ENCODE results near the gene PNMA6F.

DNA sequence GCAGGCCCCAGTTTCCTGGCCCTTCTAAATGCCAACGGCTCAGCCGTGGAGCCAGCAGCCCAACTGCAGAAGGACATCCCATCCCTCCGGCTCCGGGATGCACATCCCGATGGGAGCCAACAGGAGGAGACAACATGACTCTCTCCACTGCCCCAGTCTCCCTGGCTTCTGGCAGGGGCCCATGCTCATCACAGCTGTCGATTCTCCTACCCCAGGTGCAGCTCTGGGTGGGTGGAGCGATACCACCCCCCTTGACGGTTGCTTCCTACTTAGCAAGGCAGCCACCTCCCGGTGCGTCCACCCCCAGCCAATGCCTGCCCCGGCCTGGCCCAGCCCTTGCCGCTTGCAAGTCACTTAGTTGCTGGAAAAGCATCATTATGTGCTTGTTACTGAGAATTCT is 31.8 kb upstream of the PNMA6F start:
- no peak for TF ChIP-seq EZH2 (IDR thresholded peaks at IDR 0.05; ENCODE audit: low read length, missing control alignments)
- TF ChIP-seq, protein P1, sequence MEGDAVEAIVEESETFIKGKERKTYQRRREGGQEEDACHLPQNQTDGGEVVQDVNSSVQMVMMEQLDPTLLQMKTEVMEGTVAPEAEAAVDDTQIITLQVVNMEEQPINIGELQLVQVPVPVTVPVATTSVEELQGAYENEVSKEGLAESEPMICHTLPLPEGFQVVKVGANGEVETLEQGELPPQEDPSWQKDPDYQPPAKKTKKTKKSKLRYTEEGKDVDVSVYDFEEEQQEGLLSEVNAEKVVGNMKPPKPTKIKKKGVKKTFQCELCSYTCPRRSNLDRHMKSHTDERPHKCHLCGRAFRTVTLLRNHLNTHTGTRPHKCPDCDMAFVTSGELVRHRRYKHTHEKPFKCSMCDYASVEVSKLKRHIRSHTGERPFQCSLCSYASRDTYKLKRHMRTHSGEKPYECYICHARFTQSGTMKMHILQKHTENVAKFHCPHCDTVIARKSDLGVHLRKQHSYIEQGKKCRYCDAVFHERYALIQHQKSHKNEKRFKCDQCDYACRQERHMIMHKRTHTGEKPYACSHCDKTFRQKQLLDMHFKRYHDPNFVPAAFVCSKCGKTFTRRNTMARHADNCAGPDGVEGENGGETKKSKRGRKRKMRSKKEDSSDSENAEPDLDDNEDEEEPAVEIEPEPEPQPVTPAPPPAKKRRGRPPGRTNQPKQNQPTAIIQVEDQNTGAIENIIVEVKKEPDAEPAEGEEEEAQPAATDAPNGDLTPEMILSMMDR (conservative IDR thresholded peaks at IDR 0.05 in 1 of 2, IDR thresholded peaks at IDR 0.05 in 1 of 2; ENCODE audit: low read depth in 1 of 2, low read length in 2 of 2) = no peak
